SU-DHL-6 (cell line): Measurements from ENCODE around the gene ZC3H7A.

ENCODE experiments used
- H2AFZ ChIP-seq: fragments of 200-600 bp; sonication (generic); 2 replicates; pipeline ENCODE4 v1.6.1; 2014; ENCODE audit warnings: low read depth, mild to moderate bottlenecking, moderate library complexity, mixed read lengths, antibody characterized with exemption, low read length; ENCODE audit not compliant: severe bottlenecking
- H3F3A ChIP-seq: fragments of 200-600 bp; shearing (Covaris generic); 2 replicates; pipeline ENCODE4 v1.6.0; 2016; ENCODE audit warnings: antibody characterized with exemption, mild to moderate bottlenecking; ENCODE audit not compliant: insufficient read depth
- H3K27ac ChIP-seq: fragments of 200-600 bp; sonication (generic); 2 replicates; pipeline ENCODE4 v1.5.1; 2016; ENCODE audit warnings: low read depth, mild to moderate bottlenecking, low read length, moderate library complexity, mixed read lengths
- H3K27me3 ChIP-seq: fragments of 200-600 bp; sonication (generic), shearing (Covaris generic); 2 replicates; pipeline ENCODE4 v1.6.0; 2014; ENCODE audit warnings: mild to moderate bottlenecking, low read length
- H3K36me3 ChIP-seq: fragments of 200-600 bp; sonication (generic); 2 replicates; pipeline ENCODE4 v1.6.1; 2014; ENCODE audit warnings: mild to moderate bottlenecking, low read length, mixed read lengths
- H3K4me2 ChIP-seq: fragments of 300-600, 200-600 bp; shearing (Covaris generic), sonication (generic); 2 replicates; pipeline ENCODE4 v1.6.0; 2014; ENCODE audit warnings: low read length, low read depth, mild to moderate bottlenecking; ENCODE audit not compliant: poor library complexity, severe bottlenecking
- H3K4me3 ChIP-seq: fragments of 200-600 bp; sonication (generic); 2 replicates; pipeline ENCODE4 v1.5.1; 2014; ENCODE audit warnings: antibody characterized with exemption, low read length, mild to moderate bottlenecking, mixed read lengths; ENCODE audit not compliant: insufficient read depth, poor library complexity, severe bottlenecking
- H3K79me2 ChIP-seq: fragments of 200-600 bp; sonication (generic); 2 replicates; pipeline ENCODE4 v1.6.1; 2014; ENCODE audit warnings: mild to moderate bottlenecking, low read length, moderate library complexity; ENCODE audit not compliant: insufficient read depth
- H3K9ac ChIP-seq: fragments of 200-600 bp; sonication (generic); 2 replicates; pipeline ENCODE4 v1.7.0; 2014; ENCODE audit warnings: mild to moderate bottlenecking, low read length
- H3K9me2 ChIP-seq: fragments of 200-600 bp; sonication (generic); replicated peaks from 2 replicates; pipeline ENCODE4 v1.6.1; 2014; ENCODE audit warnings: low read length; ENCODE audit not compliant: insufficient read depth
- H3K9me3 ChIP-seq: fragments of 200-600 bp; sonication (generic); 2 replicates; pipeline ENCODE4 v1.6.1; 2014; ENCODE audit warnings: low read length, mixed read lengths; ENCODE audit not compliant: insufficient read depth
- H4K20me1 ChIP-seq: fragments of 200-600 bp; sonication (generic); 2 replicates; pipeline ENCODE4 v1.6.1; 2014; ENCODE audit warnings: low read depth, mild to moderate bottlenecking, antibody characterized with exemption, low read length, moderate library complexity, mixed read lengths
- CTCF ChIP-seq: fragments of 200-600 bp; sonication (generic); IDR thresholded peaks from one replicate; pipeline ENCODE4 v1.5.1; 2017; ENCODE audit warnings: antibody characterized with exemption, mild to moderate bottlenecking, low read length, moderate library complexity; ENCODE audit not compliant: insufficient read depth, poor library complexity, severe bottlenecking
- EZH2phosphoT487 ChIP-seq: fragments of 200-600 bp; sonication (generic), shearing (Covaris generic); conservative IDR thresholded peaks from 2 replicates; pipeline ENCODE4 v1.6.1; 2018; ENCODE audit warnings: mild to moderate bottlenecking, antibody characterized with exemption, low read length, moderate library complexity, mixed read lengths

ZC3H7A gene

GRCh38 chr16:11801481-11802021 is 4.5 kb upstream of the ZC3H7A start:
- no peak overlapping the region for H3K4me2 ChIP-seq
- H3K27me3 ChIP-seq: no peaks in the 10 kb centered on the region
- H3K9ac ChIP-seq: no peak overlapping the region
- H3K9me2 ChIP-seq: no peaks in the 10 kb centered on the region
- no peaks in the 10 kb centered on the region for H4K20me1 ChIP-seq
- TF ChIP-seq EZH2phosphoT487 (no peak), CTCF (no peak)
- no peaks in the 10 kb centered on the region for H3K36me3 ChIP-seq
- no peak overlapping the region for H3K27ac ChIP-seq
- no peak overlapping the region for H3K4me3 ChIP-seq
- H3F3A ChIP-seq: no peaks in the 10 kb centered on the region; the same call in 1 of the 2 replicates
- no peak overlapping the region for H2AFZ ChIP-seq
- no peaks in the 10 kb centered on the region for H3K9me3 ChIP-seq
- H3K79me2 ChIP-seq: peaks cover 12% of the 10 kb centered on the region

GRCh38 chr16:11800382-11800718 is 3.3 kb upstream of the ZC3H7A start:
- TF ChIP-seq CTCF: no peak
- no peak for TF ChIP-seq EZH2phosphoT487
- peak overlapping the region; percentile 39 for H3K4me2 ChIP-seq
- H3K36me3 ChIP-seq: no peaks in the 10 kb centered on the region
- peaks cover 24% of the 10 kb centered on the region for H3K79me2 ChIP-seq
- H3K9ac ChIP-seq: peak overlapping the region; percentile 4; the same call in 1 of the 2 replicates
- no peaks in the 10 kb centered on the region for H4K20me1 ChIP-seq
- no peak overlapping the region for H2AFZ ChIP-seq
- no peak overlapping the region for H3K27ac ChIP-seq
- no peaks in the 10 kb centered on the region for H3K27me3 ChIP-seq
- H3F3A ChIP-seq: peaks cover 8% of the 10 kb centered on the region; the same call in 1 of the 2 replicates
- H3K9me2 ChIP-seq: no peaks in the 10 kb centered on the region
- no peaks in the 10 kb centered on the region for H3K9me3 ChIP-seq
- no peak overlapping the region for H3K4me3 ChIP-seq

- no peak overlapping the region for H3K27ac ChIP-seq
- no peak overlapping the region for H2AFZ ChIP-seq
- H3K79me2 ChIP-seq: peaks cover 30% of the 10 kb centered on the region
- 0 out of 2 replicates have a peak, but pooled peaks cover under 1% of the 10 kb centered on the region for H3K36me3 ChIP-seq
- no peak overlapping the region for H3K4me3 ChIP-seq
- peaks cover 8% of the 10 kb centered on the region; the same call in 1 of the 2 replicates for H3F3A ChIP-seq
- H3K9ac ChIP-seq: peak overlapping the region; percentile 4
- no peaks in the 10 kb centered on the region for H3K9me2 ChIP-seq
- H3K27me3 ChIP-seq: no peaks in the 10 kb centered on the region
- peak overlapping the region; percentile 39 for H3K4me2 ChIP-seq
- no peak for TF ChIP-seq EZH2phosphoT487
- no peaks in the 10 kb centered on the region for H3K9me3 ChIP-seq
- no peaks in the 10 kb centered on the region for H4K20me1 ChIP-seq
Measured at GRCh38 chr16:11799509-11800381, 2.7 kb upstream of the ZC3H7A start.

GRCh38 chr16:11799017-11799381 is 1.9 kb upstream of the ZC3H7A start:
- H3K79me2 ChIP-seq: peaks cover 38% of the 10 kb centered on the region
- H4K20me1 ChIP-seq: no peaks in the 10 kb centered on the region
- peaks cover 6% of the 10 kb centered on the region; the same call in 1 of the 2 replicates for H3K36me3 ChIP-seq
- no peak overlapping the region for H2AFZ ChIP-seq
- no peak overlapping the region for H3K27ac ChIP-seq
- H3K27me3 ChIP-seq: no peaks in the 10 kb centered on the region
- no peaks in the 10 kb centered on the region for H3K9me3 ChIP-seq
- H3K4me3 ChIP-seq: no peak overlapping the region
- no peaks in the 10 kb centered on the region for H3K9me2 ChIP-seq
- TF ChIP-seq EZH2phosphoT487: no peak
- no peak for TF ChIP-seq CTCF
- H3K9ac ChIP-seq: no peak overlapping the region
- peaks cover 13% of the 10 kb centered on the region for H3F3A ChIP-seq
- H3K4me2 ChIP-seq: peak overlapping the region; percentile 90
